ENCODE data around the gene HOXA3. TPM values are rescaled to one million over a fixed set of nuclear protein-coding genes. Genes with fewer than 3 reads are reported as not detected.

Gene HOXA3
- total and polyA plus RNA-seq, 5 donors from 2014 or later = 0.13 TPM; not detected in 4

- H3K4me3 ChIP-seq (ENCODE audit: low read depth, low read length) = no peak overlapping the region
- H3K27me3 Mint-ChIP-seq = peaks cover 86% of the 10 kb centered on the region
- H3K4me3 Mint-ChIP-seq = peak overlapping the region; percentile 8 to 81 (median 56)
Observed at GRCh38 chr7:27168265-27168947, 16.0 kb upstream of the HOXA3 start.

DNA sequence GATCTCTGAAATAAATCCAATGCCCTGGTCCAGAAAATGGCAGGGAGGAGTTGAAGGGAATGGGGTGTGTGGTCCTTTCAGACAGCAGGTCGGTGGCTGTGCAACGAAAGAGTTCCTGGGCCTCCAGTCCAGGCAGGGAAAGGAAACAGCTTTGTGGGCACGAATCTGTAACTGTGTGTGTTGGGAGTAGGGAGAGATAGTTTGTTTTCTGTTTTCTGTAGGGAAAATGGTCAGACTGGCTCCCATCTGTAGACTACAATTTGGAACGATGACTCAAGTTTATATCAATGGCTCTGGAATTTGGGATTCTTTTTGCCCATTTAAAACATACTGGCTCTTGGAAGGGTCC, 15.5 kb upstream of the HOXA3 start:
- peaks cover 56% of the 10 kb centered on the region for H3K4me1 ChIP-seq (ENCODE audit: control insufficient read depth, insufficient read depth, low read length, poor library complexity, severe bottlenecking)
- no peaks in the 10 kb centered on the region for H3K36me3 ChIP-seq (ENCODE audit: control insufficient read depth, insufficient read depth, low read length)
- Mint-ChIP-seq H3K27me3 (peaks cover 91% of the 10 kb centered on the region), H3K36me3 (no peaks in the 10 kb centered on the region), H3K4me3 (peak overlapping the region; percentile 8 to 37 (median 22)), H3K4me1 (peaks cover 10 to 56% (median 18%) of the 10 kb centered on the region in 4 donors), H3K27ac (no peak overlapping the region), H3K9me3 (peaks cover 0 to 15% (median 0%) of the 10 kb centered on the region in 7 donors)
- DNase-seq (no peak), ATAC-seq (ENCODE audit: low read depth in 2 of 2) (no peak)
- H3K9me3 ChIP-seq (ENCODE audit: control insufficient read depth in 2 of 2, low read length in 2 of 2) = no peaks in the 10 kb centered on the region
- H3K27me3 ChIP-seq (ENCODE audit: control insufficient read depth, insufficient read depth, low read length) = peaks cover 54% of the 10 kb centered on the region
- H3K27ac ChIP-seq (ENCODE audit: insufficient read depth, low read length, poor library complexity, severe bottlenecking) = no peak overlapping the region
- H3K4me3 ChIP-seq (ENCODE audit: low read depth, low read length) = no peak overlapping the region

More at GRCh38 chr7:27168265-27168947, 16.0 kb upstream of the HOXA3 start:
- no peak overlapping the region for H3K27ac ChIP-seq (ENCODE audit: insufficient read depth, low read length, poor library complexity, severe bottlenecking)
- peaks cover 50% of the 10 kb centered on the region for H3K27me3 ChIP-seq (ENCODE audit: control insufficient read depth, insufficient read depth, low read length)
- DNase-seq = peak in 1 of 3 donors; percentile 41
- peaks cover 0 to 15% (median 0%) of the 10 kb centered on the region in 7 donors for H3K9me3 Mint-ChIP-seq
- H3K4me1 Mint-ChIP-seq = peaks cover 10 to 58% (median 18%) of the 10 kb centered on the region in 4 donors
- no peak for ATAC-seq (ENCODE audit: low read depth in 2 of 2)
- no peaks in the 10 kb centered on the region for H3K36me3 Mint-ChIP-seq
- no peaks in the 10 kb centered on the region for H3K9me3 ChIP-seq (ENCODE audit: control insufficient read depth in 2 of 2, low read length in 2 of 2)
- no peaks in the 10 kb centered on the region for H3K36me3 ChIP-seq (ENCODE audit: control insufficient read depth, insufficient read depth, low read length)
- H3K27ac Mint-ChIP-seq = no peak overlapping the region
- H3K4me1 ChIP-seq (ENCODE audit: control insufficient read depth, insufficient read depth, low read length, poor library complexity, severe bottlenecking) = peaks cover 62% of the 10 kb centered on the region

GRCh38 chr7:27166531-27167505, 14.4 kb upstream of the HOXA3 start:
- Histone ChIP-seq H3K27ac (ENCODE audit: insufficient read depth, low read length, poor library complexity, severe bottlenecking) (no peak overlapping the region), H3K4me3 (ENCODE audit: low read depth, low read length) (no peak overlapping the region), H3K9me3 (ENCODE audit: control insufficient read depth in 2 of 2, low read length in 2 of 2) (no peaks in the 10 kb centered on the region), H3K36me3 (ENCODE audit: control insufficient read depth, insufficient read depth, low read length) (no peaks in the 10 kb centered on the region), H3K4me1 (ENCODE audit: control insufficient read depth, insufficient read depth, low read length, poor library complexity, severe bottlenecking) (peaks cover 46% of the 10 kb centered on the region), H3K27me3 (ENCODE audit: control insufficient read depth, insufficient read depth, low read length) (peaks cover 52% of the 10 kb centered on the region)
- H3K4me1 Mint-ChIP-seq = peaks cover 10 to 47% (median 12%) of the 10 kb centered on the region in 4 donors
- H3K9me3 Mint-ChIP-seq = peaks cover 0 to 16% (median 0%) of the 10 kb centered on the region in 7 donors
- no peak for DNase-seq
- H3K36me3 Mint-ChIP-seq = no peaks in the 10 kb centered on the region
- no peak for ATAC-seq (ENCODE audit: low read depth in 2 of 2)
- peak overlapping the region in 1 of 3 donors; percentile 69 for H3K27ac Mint-ChIP-seq
- peak overlapping the region; percentile 8 to 81 (median 54) for H3K4me3 Mint-ChIP-seq
- H3K27me3 Mint-ChIP-seq = peaks cover 92% of the 10 kb centered on the region

DNA sequence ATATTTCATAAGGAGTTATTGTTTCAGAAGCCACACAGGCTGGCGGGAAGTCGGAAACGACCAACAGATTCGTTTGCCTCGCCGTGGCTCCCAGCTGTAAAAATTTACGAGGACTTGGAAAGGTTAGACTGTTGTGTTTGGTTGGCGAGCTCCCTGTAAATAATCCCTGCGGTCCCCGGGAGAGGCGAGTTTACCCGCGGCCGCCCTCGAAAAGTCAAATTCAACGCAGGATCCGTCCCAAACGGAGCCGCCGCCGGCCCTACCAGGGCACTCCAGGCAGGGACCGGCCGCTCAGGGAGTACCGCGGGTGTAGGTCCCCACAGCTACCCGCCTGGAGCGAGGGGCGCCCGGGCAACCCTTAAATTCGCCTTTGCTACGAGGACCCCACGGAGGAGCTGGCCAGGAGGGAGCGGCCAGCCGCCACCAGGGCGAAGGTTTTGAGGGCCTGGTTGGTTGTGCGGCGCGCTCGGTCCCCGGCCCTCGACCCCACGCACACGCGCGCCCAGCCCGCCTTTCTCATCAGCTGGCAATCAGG, 13.7 kb upstream of the HOXA3 start:
- Mint-ChIP-seq H3K27me3 (peaks cover 87% of the 10 kb centered on the region), H3K9me3 (peaks cover 0 to 14% (median 0%) of the 10 kb centered on the region in 7 donors), H3K4me3 (peak overlapping the region; percentile 53 to 87 (median 81)), H3K36me3 (no peaks in the 10 kb centered on the region), H3K4me1 (peaks cover 5 to 45% (median 8%) of the 10 kb centered on the region in 4 donors), H3K27ac (peak overlapping the region in 1 of 3 donors; percentile 76)
- Histone ChIP-seq H3K4me1 (ENCODE audit: control insufficient read depth, insufficient read depth, low read length, poor library complexity, severe bottlenecking) (peaks cover 48% of the 10 kb centered on the region), H3K27me3 (ENCODE audit: control insufficient read depth, insufficient read depth, low read length) (peaks cover 47% of the 10 kb centered on the region), H3K4me3 (ENCODE audit: low read depth, low read length) (no peak overlapping the region), H3K27ac (ENCODE audit: insufficient read depth, low read length, poor library complexity, severe bottlenecking) (no peak overlapping the region), H3K36me3 (ENCODE audit: control insufficient read depth, insufficient read depth, low read length) (no peaks in the 10 kb centered on the region), H3K9me3 (ENCODE audit: control insufficient read depth in 2 of 2, low read length in 2 of 2) (no peaks in the 10 kb centered on the region)
- ATAC-seq (ENCODE audit: low read depth in 2 of 2) (no peak), DNase-seq (no peak)

- H3K36me3 Mint-ChIP-seq = no peaks in the 10 kb centered on the region
- DNase-seq (peak in 1 of 3 donors; percentile 36), ATAC-seq (ENCODE audit: low read depth in 2 of 2) (no peak)
- H3K36me3 ChIP-seq (ENCODE audit: control insufficient read depth, insufficient read depth, low read length) = no peaks in the 10 kb centered on the region
- peaks cover 40% of the 10 kb centered on the region for H3K27me3 ChIP-seq (ENCODE audit: control insufficient read depth, insufficient read depth, low read length)
- no peak within 1 kb of the TSS for H3K27ac ChIP-seq (ENCODE audit: insufficient read depth, low read length, poor library complexity, severe bottlenecking)
- H3K9me3 Mint-ChIP-seq = peaks cover 0 to 14% (median 0%) of the 10 kb centered on the region in 7 donors
- peaks cover 87% of the 10 kb centered on the region for H3K27me3 Mint-ChIP-seq
- H3K27ac Mint-ChIP-seq = peak within 1 kb of the TSS; percentile 63 to 86 (median 76)
- H3K4me3 ChIP-seq (ENCODE audit: low read depth, low read length) = no peak within 1 kb of the TSS
- H3K4me1 ChIP-seq (ENCODE audit: control insufficient read depth, insufficient read depth, low read length, poor library complexity, severe bottlenecking) = peaks cover 55% of the 10 kb centered on the region
- peak within 1 kb of the TSS; percentile 58 to 87 (median 82) for H3K4me3 Mint-ChIP-seq
- H3K9me3 ChIP-seq (ENCODE audit: control insufficient read depth in 2 of 2, low read length in 2 of 2) = no peaks in the 10 kb centered on the region
- H3K4me1 Mint-ChIP-seq = peaks cover 4 to 47% (median 11%) of the 10 kb centered on the region in 4 donors
Observed at GRCh38 chr7:27165089-27165995, 13.0 kb upstream of the HOXA3 start, which contains the start of gene HOXA9. HOXA9 (minus strand) TSS chr7:27165537; CDS start chr7:27165457, 80 bp downstream.

DNA sequence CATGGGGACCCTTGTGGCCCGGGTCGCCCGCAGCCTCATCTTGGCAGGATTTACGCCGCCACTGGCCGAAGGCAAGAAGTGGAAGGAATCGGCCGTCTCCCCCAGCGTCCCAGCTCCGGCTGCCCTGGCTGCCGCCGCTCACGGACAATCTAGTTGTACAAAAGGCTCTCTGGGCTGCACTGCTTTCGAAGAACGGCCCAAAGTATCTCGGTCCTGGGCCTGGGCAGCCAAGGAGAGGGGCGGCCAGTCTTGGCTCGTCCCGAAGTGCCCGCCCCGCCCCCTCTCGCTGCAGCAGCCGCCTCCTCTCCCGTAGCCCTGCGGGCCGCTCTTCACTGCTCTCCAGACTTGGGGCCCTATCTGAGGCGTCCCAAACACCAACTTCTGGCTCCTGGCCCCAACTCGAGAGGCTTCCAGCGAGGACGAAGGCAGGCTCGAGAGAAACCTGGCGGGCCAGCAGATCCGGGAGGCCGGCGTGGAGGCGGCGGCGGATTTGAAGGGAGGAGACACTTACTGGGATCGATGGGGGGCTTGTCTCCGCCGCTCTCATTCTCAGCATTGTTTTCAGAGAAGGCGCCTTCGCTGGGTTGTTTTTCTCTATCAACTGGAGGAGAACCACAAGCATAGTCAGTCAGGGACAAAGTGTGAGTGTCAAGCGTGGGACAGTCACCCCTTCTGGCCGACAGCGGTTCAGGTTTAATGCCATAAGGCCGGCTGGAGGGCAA, 12.1 kb upstream of the HOXA3 start:
- peaks cover 90% of the 10 kb centered on the region for H3K27me3 Mint-ChIP-seq
- H3K4me1 Mint-ChIP-seq = peaks cover 4 to 47% (median 15%) of the 10 kb centered on the region in 4 donors
- peak overlapping the region; percentile 7 to 82 (median 56) for H3K4me3 Mint-ChIP-seq
- H3K9me3 Mint-ChIP-seq = peaks cover 0 to 14% (median 0%) of the 10 kb centered on the region in 7 donors
- no peak overlapping the region for H3K27ac ChIP-seq (ENCODE audit: insufficient read depth, low read length, poor library complexity, severe bottlenecking)
- H3K36me3 ChIP-seq (ENCODE audit: control insufficient read depth, insufficient read depth, low read length) = no peaks in the 10 kb centered on the region
- peaks cover 54% of the 10 kb centered on the region for H3K4me1 ChIP-seq (ENCODE audit: control insufficient read depth, insufficient read depth, low read length, poor library complexity, severe bottlenecking)
- peaks cover 41% of the 10 kb centered on the region for H3K27me3 ChIP-seq (ENCODE audit: control insufficient read depth, insufficient read depth, low read length)
- no peak for ATAC-seq (ENCODE audit: low read depth in 2 of 2)
- H3K36me3 Mint-ChIP-seq = no peaks in the 10 kb centered on the region
- peak overlapping the region in 2 of 3 donors; percentile 47 to 85 for H3K27ac Mint-ChIP-seq
- DNase-seq = peak in 1 of 3 donors; percentile 21
- no peaks in the 10 kb centered on the region for H3K9me3 ChIP-seq (ENCODE audit: control insufficient read depth in 2 of 2, low read length in 2 of 2)
- no peak overlapping the region for H3K4me3 ChIP-seq (ENCODE audit: low read depth, low read length)
